ENCODE results near the gene ARHGAP6. TPM values are rescaled to one million over a fixed set of nuclear protein-coding genes. Genes with fewer than 3 reads are reported as not detected.

Gene ARHGAP6, protein sequence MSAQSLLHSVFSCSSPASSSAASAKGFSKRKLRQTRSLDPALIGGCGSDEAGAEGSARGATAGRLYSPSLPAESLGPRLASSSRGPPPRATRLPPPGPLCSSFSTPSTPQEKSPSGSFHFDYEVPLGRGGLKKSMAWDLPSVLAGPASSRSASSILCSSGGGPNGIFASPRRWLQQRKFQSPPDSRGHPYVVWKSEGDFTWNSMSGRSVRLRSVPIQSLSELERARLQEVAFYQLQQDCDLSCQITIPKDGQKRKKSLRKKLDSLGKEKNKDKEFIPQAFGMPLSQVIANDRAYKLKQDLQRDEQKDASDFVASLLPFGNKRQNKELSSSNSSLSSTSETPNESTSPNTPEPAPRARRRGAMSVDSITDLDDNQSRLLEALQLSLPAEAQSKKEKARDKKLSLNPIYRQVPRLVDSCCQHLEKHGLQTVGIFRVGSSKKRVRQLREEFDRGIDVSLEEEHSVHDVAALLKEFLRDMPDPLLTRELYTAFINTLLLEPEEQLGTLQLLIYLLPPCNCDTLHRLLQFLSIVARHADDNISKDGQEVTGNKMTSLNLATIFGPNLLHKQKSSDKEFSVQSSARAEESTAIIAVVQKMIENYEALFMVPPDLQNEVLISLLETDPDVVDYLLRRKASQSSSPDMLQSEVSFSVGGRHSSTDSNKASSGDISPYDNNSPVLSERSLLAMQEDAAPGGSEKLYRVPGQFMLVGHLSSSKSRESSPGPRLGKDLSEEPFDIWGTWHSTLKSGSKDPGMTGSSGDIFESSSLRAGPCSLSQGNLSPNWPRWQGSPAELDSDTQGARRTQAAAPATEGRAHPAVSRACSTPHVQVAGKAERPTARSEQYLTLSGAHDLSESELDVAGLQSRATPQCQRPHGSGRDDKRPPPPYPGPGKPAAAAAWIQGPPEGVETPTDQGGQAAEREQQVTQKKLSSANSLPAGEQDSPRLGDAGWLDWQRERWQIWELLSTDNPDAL (N-terminal part only)
- 3.1 TPM for polyA plus RNA-seq (2013)

- ChIA-PET CTCF (no interaction called here), POLR2A (no interaction called here)
- peak in 1 of 3 donors; percentile 6 for DNase-seq
- Histone ChIP-seq H3K27me3 (replicated peaks in 2 of 5; ENCODE audit: control insufficient read depth in 4 of 5, insufficient read depth in 5 of 5, low read length in 4 of 5) (peaks cover 8 to 64% (median 37%) of the 10 kb centered on the region in 5 experiments), H3K27ac (ENCODE audit: insufficient read depth in 1 of 2, low read depth in 1 of 2, low read length in 2 of 2, poor library complexity in 1 of 2, severe bottlenecking in 2 of 2) (no peak within 1 kb of the TSS), H3K4me3 (ENCODE audit: control insufficient read depth in 1 of 7, extremely low read depth in 1 of 7, insufficient read depth in 4 of 7, low read depth in 2 of 7, low read length in 6 of 7) (peak within 1 kb of the TSS in 5 of 7 experiments; percentile 14 to 33 (median 28)), H3K4me1 (ENCODE audit: control extremely low read depth in 1 of 4, control insufficient read depth in 4 of 4, insufficient read depth in 4 of 4, low read length in 3 of 4) (peaks cover 0 to 13% (median 6%) of the 10 kb centered on the region in 4 experiments), H3K36me3 (ENCODE audit: control insufficient read depth in 4 of 4, insufficient read depth in 4 of 4, low read length in 3 of 4) (no peaks in the 10 kb centered on the region), H3K9me3 (ENCODE audit: control extremely low read depth in 1 of 5, control insufficient read depth in 4 of 5, insufficient read depth in 2 of 5, low read depth in 1 of 5, low read length in 4 of 5) (peaks cover 0 to 8% (median 0%) of the 10 kb centered on the region in 5 experiments)
- WGBS (ENCODE audit: insufficient coverage) = 26% methylated on average over 43 of the region's 74 CpGs
Observed at GRCh38 chrX:11665168-11666111, at the start of gene ARHGAP6. ARHGAP6 (minus strand) TSS chrX:11665920; CDS start chrX:11664828, 1,092 bp downstream.

DNA sequence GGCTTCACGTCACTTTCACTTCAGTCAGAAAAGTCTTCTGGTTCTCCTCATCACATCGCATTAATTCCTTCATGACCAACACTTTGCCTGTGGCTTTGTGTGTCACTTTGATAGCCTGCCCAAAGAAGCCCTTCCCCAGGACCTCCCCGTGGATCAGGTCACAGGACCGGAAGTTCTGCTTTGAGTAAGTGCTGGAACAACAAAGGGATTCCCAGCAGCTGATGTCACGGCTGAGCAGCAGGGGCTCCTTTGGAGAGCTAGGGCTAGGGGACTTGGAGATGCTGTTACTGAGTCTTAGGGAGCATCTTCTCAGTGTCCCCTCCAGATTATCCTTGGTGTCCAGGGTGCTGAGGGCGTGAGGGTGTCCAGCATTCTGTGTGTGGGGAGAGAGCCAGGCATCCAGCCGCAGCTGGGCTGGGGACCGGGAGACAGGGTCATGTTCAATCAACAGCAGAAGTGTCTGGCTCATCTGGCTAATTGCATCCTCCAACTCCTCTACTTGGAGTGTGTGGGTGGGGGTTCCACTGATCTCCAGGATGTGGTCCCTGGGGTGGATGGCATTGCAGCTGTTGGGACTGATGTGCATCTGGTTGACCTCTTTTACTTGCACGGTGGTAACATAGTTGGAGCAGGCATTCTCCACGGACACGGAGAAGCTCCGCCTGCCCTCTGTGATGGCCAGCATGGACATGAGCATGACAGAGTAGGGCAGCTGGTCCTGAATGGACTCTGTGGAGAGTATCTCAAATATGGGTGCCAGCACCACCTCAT lies 39.2 kb upstream of the ARHGAP6 start:
- H3K4me3 ChIP-seq (ENCODE audit: control insufficient read depth in 1 of 7, extremely low read depth in 1 of 7, insufficient read depth in 4 of 7, low read depth in 2 of 7, low read length in 6 of 7) = no peak overlapping the region
- DNase-seq = no peak
- H3K9me3 ChIP-seq (ENCODE audit: control extremely low read depth in 1 of 5, control insufficient read depth in 4 of 5, insufficient read depth in 2 of 5, low read depth in 1 of 5, low read length in 4 of 5) = no peaks in the 10 kb centered on the region
- H3K4me1 ChIP-seq (ENCODE audit: control extremely low read depth in 1 of 4, control insufficient read depth in 4 of 4, insufficient read depth in 4 of 4, low read length in 3 of 4) = no peaks in the 10 kb centered on the region
- CTCF ChIA-PET = no interaction called here
- H3K27me3 ChIP-seq (replicated peaks in 2 of 5; ENCODE audit: control insufficient read depth in 4 of 5, insufficient read depth in 5 of 5, low read length in 4 of 5) = peaks cover 0 to 2% (median 0%) of the 10 kb centered on the region in 5 experiments
- 80% methylated on average over 10 of the region's 12 CpGs for WGBS (ENCODE audit: insufficient coverage)
- H3K36me3 ChIP-seq (ENCODE audit: control insufficient read depth in 4 of 4, insufficient read depth in 4 of 4, low read length in 3 of 4) = no peaks in the 10 kb centered on the region
- POLR2A ChIA-PET = no interaction called here
- H3K27ac ChIP-seq (ENCODE audit: insufficient read depth in 1 of 2, low read depth in 1 of 2, low read length in 2 of 2, poor library complexity in 1 of 2, severe bottlenecking in 2 of 2) = no peak overlapping the region

- DNase-seq = no peak
- no peak overlapping the region for H3K4me3 ChIP-seq (ENCODE audit: control insufficient read depth in 1 of 7, extremely low read depth in 1 of 7, insufficient read depth in 4 of 7, low read depth in 2 of 7, low read length in 6 of 7)
- H3K36me3 ChIP-seq (ENCODE audit: control insufficient read depth in 4 of 4, insufficient read depth in 4 of 4, low read length in 3 of 4) = no peaks in the 10 kb centered on the region
- no peaks in the 10 kb centered on the region for H3K9me3 ChIP-seq (ENCODE audit: control extremely low read depth in 1 of 5, control insufficient read depth in 4 of 5, insufficient read depth in 2 of 5, low read depth in 1 of 5, low read length in 4 of 5)
- H3K27ac ChIP-seq (ENCODE audit: insufficient read depth in 1 of 2, low read depth in 1 of 2, low read length in 2 of 2, poor library complexity in 1 of 2, severe bottlenecking in 2 of 2) = no peak overlapping the region
- ChIA-PET POLR2A (no interaction called here), CTCF (no interaction called here)
- WGBS (ENCODE audit: insufficient coverage) = 89% methylated on average over 7 of the region's 10 CpGs
- H3K27me3 ChIP-seq (replicated peaks in 2 of 5; ENCODE audit: control insufficient read depth in 4 of 5, insufficient read depth in 5 of 5, low read length in 4 of 5) = peaks cover 0 to 2% (median 0%) of the 10 kb centered on the region in 5 experiments
- H3K4me1 ChIP-seq (ENCODE audit: control extremely low read depth in 1 of 4, control insufficient read depth in 4 of 4, insufficient read depth in 4 of 4, low read length in 3 of 4) = no peaks in the 10 kb centered on the region
Observed at GRCh38 chrX:11703855-11704254, 38.1 kb upstream of the ARHGAP6 start.

DNA sequence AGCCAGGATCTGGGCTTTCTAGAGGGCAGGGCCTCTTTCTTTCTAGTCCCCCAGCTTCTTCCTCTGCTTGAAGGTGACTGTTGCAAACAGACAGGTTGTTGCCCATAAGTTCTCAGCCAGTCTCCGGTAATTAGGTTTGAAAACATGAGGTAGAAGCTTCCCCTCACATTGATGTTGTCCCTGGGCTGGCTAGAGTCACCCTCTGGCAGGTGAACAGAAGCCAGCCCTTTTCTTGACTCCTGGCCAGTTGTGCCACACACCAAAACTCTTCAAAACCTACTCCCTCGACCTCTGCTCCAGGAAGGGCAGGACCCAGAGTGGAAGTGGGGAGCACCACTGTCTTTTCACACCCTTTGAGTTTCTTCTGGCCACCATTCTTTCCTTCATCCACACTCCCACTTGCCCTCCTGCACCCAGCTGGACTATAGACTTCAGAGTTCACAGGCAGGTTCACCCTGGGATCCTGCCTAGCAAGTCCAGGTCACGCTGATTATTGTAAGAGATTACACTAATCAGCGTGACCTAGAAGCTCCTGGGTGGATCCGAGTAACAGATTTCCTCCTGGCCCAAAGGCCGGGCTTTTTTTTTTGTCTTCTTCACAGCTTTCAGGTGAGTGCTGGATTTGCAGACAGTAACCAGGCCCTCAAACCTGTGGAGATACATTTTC lies 37.4 kb upstream of the ARHGAP6 start:
- H3K36me3 ChIP-seq (ENCODE audit: control insufficient read depth in 4 of 4, insufficient read depth in 4 of 4, low read length in 3 of 4) = no peaks in the 10 kb centered on the region
- H3K4me1 ChIP-seq (ENCODE audit: control extremely low read depth in 1 of 4, control insufficient read depth in 4 of 4, insufficient read depth in 4 of 4, low read length in 3 of 4) = no peaks in the 10 kb centered on the region
- 82% methylated on average over 4 of the region's 6 CpGs for WGBS (ENCODE audit: insufficient coverage)
- no peak overlapping the region for H3K27ac ChIP-seq (ENCODE audit: insufficient read depth in 1 of 2, low read depth in 1 of 2, low read length in 2 of 2, poor library complexity in 1 of 2, severe bottlenecking in 2 of 2)
- H3K4me3 ChIP-seq (ENCODE audit: control insufficient read depth in 1 of 7, extremely low read depth in 1 of 7, insufficient read depth in 4 of 7, low read depth in 2 of 7, low read length in 6 of 7) = no peak overlapping the region
- H3K9me3 ChIP-seq (ENCODE audit: control extremely low read depth in 1 of 5, control insufficient read depth in 4 of 5, insufficient read depth in 2 of 5, low read depth in 1 of 5, low read length in 4 of 5) = no peaks in the 10 kb centered on the region
- DNase-seq = no peak
- ChIA-PET CTCF (no interaction called here), POLR2A (no interaction called here)
- peaks cover 0 to 2% (median 0%) of the 10 kb centered on the region in 5 experiments for H3K27me3 ChIP-seq (replicated peaks in 2 of 5; ENCODE audit: control insufficient read depth in 4 of 5, insufficient read depth in 5 of 5, low read length in 4 of 5)

GRCh38 chrX:11702420-11702819 lies 36.7 kb upstream of the ARHGAP6 start:
- no peaks in the 10 kb centered on the region for H3K36me3 ChIP-seq (ENCODE audit: control insufficient read depth in 4 of 4, insufficient read depth in 4 of 4, low read length in 3 of 4)
- POLR2A ChIA-PET = no interaction called here
- DNase-seq = no peak
- WGBS (ENCODE audit: insufficient coverage) = 80% methylated on average over 1 of the region's 3 CpGs
- no peaks in the 10 kb centered on the region for H3K9me3 ChIP-seq (ENCODE audit: control extremely low read depth in 1 of 5, control insufficient read depth in 4 of 5, insufficient read depth in 2 of 5, low read depth in 1 of 5, low read length in 4 of 5)
- H3K27ac ChIP-seq (ENCODE audit: insufficient read depth in 1 of 2, low read depth in 1 of 2, low read length in 2 of 2, poor library complexity in 1 of 2, severe bottlenecking in 2 of 2) = no peak overlapping the region
- no peak overlapping the region for H3K4me3 ChIP-seq (ENCODE audit: control insufficient read depth in 1 of 7, extremely low read depth in 1 of 7, insufficient read depth in 4 of 7, low read depth in 2 of 7, low read length in 6 of 7)
- peaks cover 0 to 2% (median 2%) of the 10 kb centered on the region in 5 experiments for H3K27me3 ChIP-seq (replicated peaks in 2 of 5; ENCODE audit: control insufficient read depth in 4 of 5, insufficient read depth in 5 of 5, low read length in 4 of 5)
- H3K4me1 ChIP-seq (ENCODE audit: control extremely low read depth in 1 of 4, control insufficient read depth in 4 of 4, insufficient read depth in 4 of 4, low read length in 3 of 4) = no peaks in the 10 kb centered on the region
- CTCF ChIA-PET = no interaction called here

DNA sequence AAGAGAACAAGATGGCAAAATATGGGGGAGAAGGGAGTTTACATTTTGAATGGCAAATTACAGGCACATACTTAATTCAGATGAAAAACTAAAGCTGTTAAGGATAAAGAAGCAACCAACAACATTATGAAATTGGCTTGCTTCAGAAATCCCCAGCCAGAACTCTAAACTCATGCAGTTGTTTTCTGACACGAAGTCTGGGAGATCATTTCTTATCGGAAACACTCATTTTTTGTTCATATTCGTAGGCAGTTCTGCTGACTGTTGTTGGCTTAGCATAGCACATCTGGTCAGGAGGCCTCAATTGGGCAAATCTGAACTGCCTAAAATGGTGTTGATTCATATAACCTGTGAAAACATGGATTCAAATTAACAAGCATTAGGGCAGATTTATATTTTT lies 33.0 kb upstream of the ARHGAP6 start:
- no peaks in the 10 kb centered on the region for H3K36me3 ChIP-seq (ENCODE audit: control insufficient read depth in 4 of 4, insufficient read depth in 4 of 4, low read length in 3 of 4)
- H3K4me3 ChIP-seq (ENCODE audit: control insufficient read depth in 1 of 7, extremely low read depth in 1 of 7, insufficient read depth in 4 of 7, low read depth in 2 of 7, low read length in 6 of 7) = no peak overlapping the region
- no peaks in the 10 kb centered on the region for H3K4me1 ChIP-seq (ENCODE audit: control extremely low read depth in 1 of 4, control insufficient read depth in 4 of 4, insufficient read depth in 4 of 4, low read length in 3 of 4)
- WGBS (ENCODE audit: insufficient coverage) = 93% methylated on average over 3 of the region's 3 CpGs
- H3K9me3 ChIP-seq (ENCODE audit: control extremely low read depth in 1 of 5, control insufficient read depth in 4 of 5, insufficient read depth in 2 of 5, low read depth in 1 of 5, low read length in 4 of 5) = no peaks in the 10 kb centered on the region
- ChIA-PET POLR2A (no interaction called here), CTCF (no interaction called here)
- H3K27me3 ChIP-seq (replicated peaks in 2 of 5; ENCODE audit: control insufficient read depth in 4 of 5, insufficient read depth in 5 of 5, low read length in 4 of 5) = peaks cover 0 to 2% (median 0%) of the 10 kb centered on the region in 5 experiments
- DNase-seq = no peak
- H3K27ac ChIP-seq (ENCODE audit: insufficient read depth in 1 of 2, low read depth in 1 of 2, low read length in 2 of 2, poor library complexity in 1 of 2, severe bottlenecking in 2 of 2) = no peak overlapping the region
